HS-5 (cell line): ENCODE data around the gene RNF168.
"Not testable (repeated sequence)": the region's sequence is repeated elsewhere in the genome, so short reads cannot be mapped to it uniquely, and the experiment has no call there.

Experiments
- DNase-seq: peaks from one replicate; pipeline ENCODE4 v3.0.0-alpha.2; 2012; ENCODE audit warnings: low read depth

Gene RNF168

DNA sequence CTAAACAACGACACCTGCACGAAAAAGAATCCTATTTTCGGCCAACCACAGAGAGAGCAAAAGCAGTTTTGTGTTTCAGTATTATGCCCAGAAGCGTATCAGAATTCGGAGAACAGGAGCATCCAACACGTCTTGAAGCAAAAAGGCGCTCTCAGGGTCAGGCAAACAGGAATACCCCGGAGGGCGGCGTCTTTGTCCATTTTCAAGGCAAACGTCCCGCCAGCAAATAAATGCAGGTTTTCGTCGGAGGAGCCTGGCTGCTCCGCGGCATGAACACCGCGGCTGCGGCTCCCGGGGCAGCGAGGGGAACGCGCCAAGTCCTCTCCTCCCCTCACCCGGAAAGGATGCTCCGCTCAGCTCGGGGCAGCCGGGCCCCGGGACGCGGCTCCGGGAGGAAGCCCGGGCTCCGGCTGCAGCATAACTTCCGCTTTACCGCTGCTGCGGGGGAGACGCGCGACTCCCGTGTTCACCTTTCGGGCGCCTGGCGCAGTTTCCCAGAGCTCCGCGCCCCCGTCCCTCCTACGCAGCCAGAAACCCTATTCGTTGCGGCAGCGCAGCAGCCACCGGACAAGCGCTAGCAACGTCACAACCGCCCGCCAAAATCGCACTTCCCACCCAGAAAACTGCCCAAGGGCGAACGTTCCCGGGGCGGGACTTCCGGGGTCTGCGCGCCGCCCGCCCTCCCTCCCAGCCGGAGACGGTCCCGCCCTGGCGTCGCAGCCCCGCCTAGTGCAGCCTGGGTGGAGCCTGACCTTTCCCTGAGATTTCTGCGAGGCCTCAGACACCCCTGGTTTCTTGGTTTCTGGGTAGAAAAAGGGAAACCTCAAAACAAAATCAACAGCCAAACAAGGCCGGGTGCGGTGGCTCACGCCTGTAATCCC is at the start of gene RNF168:
Gene RNF168 (minus strand): TSS at position 573 of the 881 bp plus-strand sequence. CDS start 595 bp downstream, outside the sequence.
- DNase-seq = peak; percentile 83

GRCh38 chr3:196552253-196552652 is 48.7 kb upstream of the RNF168 start:
- no peak for DNase-seq

- not testable (repeated sequence) for DNase-seq
Measured at GRCh38 chr3:196550172-196550571, 46.6 kb upstream of the RNF168 start.

GRCh38 chr3:196549312-196549711 is 45.7 kb upstream of the RNF168 start:
- DNase-seq = not testable (repeated sequence)

- no peak for DNase-seq
Measured at GRCh38 chr3:196547067-196547466, 43.5 kb upstream of the RNF168 start.

GRCh38 chr3:196546537-196546936 is 43.0 kb upstream of the RNF168 start:
- no peak for DNase-seq

DNA sequence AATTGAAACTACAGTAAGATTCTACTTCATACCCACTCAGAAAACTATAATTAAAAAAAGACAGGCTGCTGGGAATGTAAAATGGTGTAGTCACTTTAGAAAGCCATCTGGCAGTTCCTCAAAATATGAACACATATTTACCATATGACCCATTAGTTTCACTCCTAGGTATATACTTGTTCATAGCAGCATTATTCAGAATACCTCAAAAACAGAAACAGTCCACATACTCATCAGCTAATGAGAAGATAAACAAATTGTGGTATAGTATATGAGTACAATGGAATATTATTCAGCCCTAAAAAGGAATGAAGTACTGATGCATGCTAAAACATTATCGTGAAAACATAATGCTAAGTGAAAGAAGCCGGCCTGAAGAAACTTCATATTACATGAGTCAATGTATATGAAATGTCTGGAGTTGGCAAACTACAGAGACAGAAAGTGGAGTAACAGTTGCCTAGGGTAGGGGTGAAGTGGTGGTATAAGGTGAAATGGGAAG is 41.0 kb upstream of the RNF168 start:
- no peak for DNase-seq

- no peak for DNase-seq
Measured at GRCh38 chr3:196541684-196542445, 38.3 kb upstream of the RNF168 start.

DNA sequence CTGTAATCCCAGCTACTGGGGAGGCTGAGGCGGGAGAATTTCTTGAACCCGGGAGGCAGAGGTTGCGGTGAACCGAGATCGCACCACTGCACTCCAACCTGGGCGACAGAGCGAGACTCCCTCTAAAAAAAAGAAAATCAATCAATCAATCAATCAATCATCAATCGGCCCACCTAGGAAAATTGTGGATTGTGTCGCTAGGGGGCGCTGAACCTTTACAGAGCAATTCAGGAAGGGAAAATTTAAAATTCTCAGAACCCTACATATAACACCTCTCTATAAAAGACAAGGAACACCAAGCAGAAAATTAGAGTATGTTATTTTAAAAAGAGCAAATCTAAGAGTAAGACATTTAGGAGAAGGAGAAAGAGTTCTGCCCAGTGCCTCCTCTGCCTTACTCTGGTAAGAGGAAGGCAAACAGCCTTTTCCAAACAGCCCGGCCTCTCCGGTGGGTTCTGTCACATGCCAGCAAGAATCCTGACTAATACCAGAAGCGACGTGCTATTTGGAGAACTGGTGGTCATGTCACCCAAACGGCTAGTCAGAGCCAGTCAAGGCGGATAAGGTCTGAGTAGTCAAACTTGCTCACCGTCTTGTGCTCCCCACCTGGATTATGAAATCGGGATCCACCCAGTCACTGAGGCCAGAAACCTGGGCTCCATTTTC is 33.9 kb upstream of the RNF168 start:
- no peak for DNase-seq

DNA sequence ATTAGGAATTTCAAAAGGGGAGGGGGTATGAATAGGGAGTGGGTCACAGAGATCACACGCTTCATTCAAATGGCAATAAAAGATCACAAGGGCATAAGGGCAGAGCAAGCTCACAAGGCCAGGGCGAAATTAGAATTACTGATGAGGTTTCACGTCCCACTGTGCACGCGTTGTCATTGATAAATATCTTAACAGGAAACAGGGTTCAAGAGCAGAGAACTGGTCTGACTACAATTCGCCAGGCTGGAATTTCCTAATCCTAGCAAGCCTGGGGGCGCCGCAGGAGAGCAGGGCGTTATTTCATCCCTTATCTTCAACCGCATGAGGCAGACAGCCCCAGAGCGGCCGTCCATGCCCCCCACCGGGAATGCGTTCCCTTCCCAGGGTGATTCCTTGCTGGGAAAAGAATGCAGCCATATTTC is 29.7 kb upstream of the RNF168 start:
- DNase-seq = no peak

GRCh38 chr3:196531418-196531817 is 27.9 kb upstream of the RNF168 start:
- no peak for DNase-seq

- no peak for DNase-seq
Measured at GRCh38 chr3:196528639-196529233, 25.2 kb upstream of the RNF168 start.

- no peak for DNase-seq
Measured at GRCh38 chr3:196525141-196525540, 21.6 kb upstream of the RNF168 start.

DNA sequence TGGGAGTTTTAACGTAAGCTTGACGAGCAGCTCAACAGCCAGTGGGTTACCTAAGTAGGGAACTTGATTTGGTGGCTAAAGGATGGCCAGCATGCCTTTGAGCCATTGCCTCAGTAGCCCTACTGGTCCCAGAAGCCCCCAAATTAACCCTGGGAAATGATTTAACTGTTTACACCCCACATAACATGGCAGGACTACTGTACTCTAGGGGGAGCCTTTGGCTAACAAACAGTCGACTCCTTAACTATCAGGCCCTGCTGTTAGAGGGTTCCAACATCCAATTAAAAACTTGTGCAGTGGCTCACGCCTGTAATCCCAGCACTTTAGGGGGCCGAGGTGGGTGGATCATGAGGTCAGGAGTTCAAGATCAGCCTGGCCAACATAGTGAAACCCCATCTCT is 21.0 kb upstream of the RNF168 start:
- DNase-seq = no peak

DNA sequence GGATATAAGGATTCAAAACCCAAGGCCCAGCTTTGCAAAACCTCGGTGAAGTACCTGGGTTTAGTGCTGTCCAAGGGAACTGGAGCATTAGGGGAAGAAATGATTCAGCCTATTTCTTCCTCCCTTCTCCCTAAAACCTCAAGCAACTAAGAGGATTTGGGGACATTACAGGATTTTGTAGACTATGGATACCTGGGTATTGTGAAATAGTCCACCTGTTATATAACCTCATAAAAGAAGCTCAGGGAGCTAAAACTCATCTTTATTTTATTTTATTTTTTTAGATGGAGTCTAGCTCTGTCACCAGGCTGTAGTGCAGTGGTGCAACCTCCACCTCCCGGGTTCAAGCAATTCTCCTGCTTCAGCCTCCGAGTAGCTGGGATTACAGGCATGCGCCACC is 20.3 kb upstream of the RNF168 start:
- no peak for DNase-seq

GRCh38 chr3:196521291-196521690 is 17.7 kb upstream of the RNF168 start:
- DNase-seq = not testable (repeated sequence)

DNA sequence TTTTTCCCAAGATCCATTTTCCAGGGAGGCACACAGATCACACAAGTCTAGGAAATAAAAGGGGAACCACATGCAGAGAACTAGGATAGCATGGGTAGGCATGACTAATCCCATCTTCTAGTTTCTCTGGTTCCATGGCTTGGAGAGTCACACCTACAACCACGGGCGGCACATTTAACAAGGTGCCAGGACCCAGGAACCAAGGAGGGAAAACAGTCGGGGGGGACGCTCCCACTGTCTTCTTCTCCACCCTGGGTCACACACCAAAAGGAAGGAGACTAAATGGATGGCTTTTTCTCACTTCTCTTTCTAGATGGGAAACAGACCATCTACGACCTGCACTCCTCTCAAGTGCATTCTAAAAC is 16.1 kb upstream of the RNF168 start:
- no peak for DNase-seq

GRCh38 chr3:196518966-196519717 is 15.6 kb upstream of the RNF168 start:
- DNase-seq = peak; percentile 53

DNA sequence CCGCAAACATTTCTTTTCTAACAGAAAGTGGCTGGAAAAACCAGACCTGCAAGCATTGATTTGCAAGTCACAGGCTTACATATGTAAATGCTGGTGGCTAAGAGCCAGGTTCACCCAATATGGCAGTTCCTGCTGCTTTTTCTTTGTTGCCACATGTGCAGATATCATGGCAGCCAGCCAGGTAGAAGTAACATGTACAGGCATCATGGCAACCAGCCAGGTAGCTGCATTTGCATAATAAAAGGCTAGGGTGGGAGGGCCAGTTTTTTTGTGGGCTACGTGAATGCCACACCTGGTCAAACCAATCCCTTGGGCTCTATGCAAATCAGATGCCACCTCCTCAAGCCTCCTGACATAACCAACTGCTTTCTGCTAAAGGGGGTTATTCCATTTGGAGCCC is 14.4 kb upstream of the RNF168 start:
- DNase-seq = no peak

DNA sequence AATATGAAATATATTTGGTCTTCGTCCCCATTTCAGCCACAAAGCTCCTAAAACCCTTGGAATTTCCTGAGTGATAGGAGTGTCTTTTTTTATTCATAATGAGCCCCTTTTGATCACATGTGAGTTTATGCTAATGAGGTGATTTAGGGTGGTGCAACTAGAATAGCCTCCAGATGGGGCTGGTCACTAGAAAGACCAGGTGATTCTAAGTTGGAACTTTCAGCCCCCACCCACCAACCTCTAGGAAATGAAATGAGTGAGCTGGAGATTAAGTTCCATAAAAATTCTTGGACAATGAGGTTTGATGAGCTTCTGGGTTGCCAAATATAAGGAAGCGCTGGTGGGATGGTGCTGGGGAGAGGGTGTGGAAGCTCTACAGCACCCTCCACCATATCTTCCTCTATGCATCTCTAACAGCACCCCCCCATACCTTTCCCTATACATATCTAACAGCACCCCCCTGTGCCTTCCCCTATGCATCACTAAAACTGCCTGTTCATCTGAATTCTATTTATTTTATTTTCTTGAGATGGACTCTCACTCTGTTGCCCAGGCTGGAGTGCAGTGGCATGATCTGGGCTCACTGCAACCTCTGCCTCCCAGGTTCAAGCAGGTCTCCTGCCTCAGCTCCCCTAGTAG is 13.7 kb upstream of the RNF168 start:
- DNase-seq = no peak
